Neural cell (in vitro differentiated cells): ENCODE data around the gene LDB3. TPM values are rescaled to one million over a fixed set of nuclear protein-coding genes. Genes with fewer than 3 reads are reported as not detected.

Experiments used
- H2AFZ ChIP-seq: fragments of 200-600, 300-800 bp; sonication (generic), shearing (Covaris generic); 2 replicates; pipeline ENCODE4 v1.6.0; 2014; ENCODE audit warnings: low read depth, mild to moderate bottlenecking, antibody characterized with exemption, low read length, moderate library complexity
- H3F3A ChIP-seq: fragments of 200-600 bp; shearing (Covaris generic); 2 replicates; pipeline ENCODE4 v1.6.1; 2016; ENCODE audit warnings: mild to moderate bottlenecking, moderate library complexity, mixed read lengths, antibody characterized with exemption, low read length; ENCODE audit not compliant: insufficient read depth, poor library complexity, severe bottlenecking
- H3K27ac ChIP-seq: fragments of 200-600, 300-800 bp; sonication (generic), shearing (Covaris generic); 2 replicates; pipeline ENCODE4 v1.5.1; 2014; ENCODE audit warnings: mild to moderate bottlenecking, low read length, moderate library complexity
- H3K27me3 ChIP-seq: fragments of 300-800, 200-600 bp; sonication (generic), shearing (Covaris generic); 2 replicates; pipeline ENCODE4 v1.6.0; 2014; ENCODE audit warnings: mild to moderate bottlenecking, low read depth, low read length, moderate library complexity; ENCODE audit not compliant: insufficient read depth
- H3K36me3 ChIP-seq: fragments of 300-800, 200-600 bp; sonication (generic), shearing (Covaris generic); 2 replicates; pipeline ENCODE4 v1.5.1; 2014; ENCODE audit warnings: mild to moderate bottlenecking, antibody characterized with exemption, low read length, moderate library complexity; ENCODE audit not compliant: insufficient read depth
- H3K4me2 ChIP-seq: fragments of 300-800, 200-600 bp; sonication (generic), shearing (Covaris generic); 2 replicates; pipeline ENCODE4 v1.6.0; 2014; ENCODE audit warnings: mild to moderate bottlenecking, low read length
- H3K4me3 ChIP-seq: fragments of 300-800, 200-600 bp; sonication (generic), shearing (Covaris generic); 2 replicates; pipeline ENCODE4 v1.5.1; 2014; ENCODE audit warnings: mild to moderate bottlenecking, low read length, moderate library complexity
- H3K79me2 ChIP-seq: fragments of 200-600 bp; shearing (Covaris generic); replicated peaks from 2 replicates; pipeline ENCODE4 v1.6.0; 2014; ENCODE audit warnings: mild to moderate bottlenecking, low read length, moderate library complexity; ENCODE audit not compliant: insufficient read depth
- H3K9ac ChIP-seq: fragments of 300-800, 200-600 bp; sonication (generic), shearing (Covaris generic); 2 replicates; pipeline ENCODE4 v1.6.1; 2016; ENCODE audit warnings: mild to moderate bottlenecking, low read length, mixed read lengths
- H3K9me2 ChIP-seq: fragments of 200-600 bp; shearing (Covaris generic); 2 replicates; pipeline ENCODE4 v1.6.1; 2016; ENCODE audit warnings: mild to moderate bottlenecking, low read length, mixed read lengths; ENCODE audit not compliant: insufficient read depth
- H3K9me3 ChIP-seq: fragments of 200-600, 300-800 bp; sonication (generic), shearing (Covaris generic); 2 replicates; pipeline ENCODE4 v1.6.1; 2016; ENCODE audit warnings: mild to moderate bottlenecking, mixed run types, low read length, moderate library complexity, mixed read lengths
- H4K20me1 ChIP-seq: fragments of 200-600 bp; shearing (Covaris generic); 2 replicates; pipeline ENCODE4 v1.6.1; 2016; ENCODE audit warnings: mild to moderate bottlenecking, mixed run types; ENCODE audit not compliant: insufficient read depth
- EP300 ChIP-seq: fragments of 450-650 bp; conservative IDR thresholded peaks from 2 replicates; pipeline ENCODE4 v1.6.1; 2014; ENCODE audit warnings: antibody characterized with exemption, mild to moderate bottlenecking, moderate library complexity; ENCODE audit not compliant: poor library complexity, severe bottlenecking
- EZH2 ChIP-seq: fragments of 200-600, 300-800 bp; shearing (Covaris generic), sonication (generic); IDR thresholded peaks from 2 replicates; pipeline ENCODE4 v1.6.1; 2014; ENCODE audit warnings: antibody characterized with exemption, low read length, borderline replicate concordance, mild to moderate bottlenecking; ENCODE audit not compliant: insufficient read depth, poor library complexity, severe bottlenecking
- MXI1 ChIP-seq: fragments of 450-650 bp; conservative IDR thresholded peaks from 2 replicates; pipeline ENCODE4 v1.6.1; 2014; ENCODE audit warnings: antibody characterized with exemption, mild to moderate bottlenecking; ENCODE audit not compliant: poor library complexity, severe bottlenecking
- POLR2AphosphoS5 ChIP-seq: IDR thresholded peaks from 2 replicates; pipeline ENCODE4 v1.6.1; 2012
- RAD21 ChIP-seq: fragments of 450-650 bp; conservative IDR thresholded peaks from 2 replicates; pipeline ENCODE4 v1.6.1; 2014; ENCODE audit warnings: antibody characterized with exemption, mild to moderate bottlenecking, moderate library complexity
- SMC3 ChIP-seq: fragments of 450-650 bp; conservative IDR thresholded peaks from 2 replicates; pipeline ENCODE4 v1.6.1; 2014; ENCODE audit warnings: antibody characterized with exemption, mild to moderate bottlenecking, moderate library complexity; ENCODE audit not compliant: poor library complexity
- TAF1 ChIP-seq: IDR thresholded peaks from 2 replicates; pipeline ENCODE4 v1.6.1; 2012; ENCODE audit warnings: low read depth
- polyA plus RNA-seq: library from polyadenylated mRNA; depleted of rRNA; stranded (reverse); fragments of >200 nt; gene quantifications from 2 replicates; pipeline ENCODE4 v1.2.3, GENCODE V29; 2014
- TF ChIP-seq, protein P1 (sequence below): fragments of 450-650 bp; IDR thresholded peaks from 2 replicates; pipeline ENCODE4 v1.5.1; 2014; ENCODE audit warnings: antibody characterized with exemption, mild to moderate bottlenecking, moderate library complexity; ENCODE audit not compliant: poor library complexity, severe bottlenecking
- TF ChIP-seq, protein P2 (sequence below): IDR thresholded peaks from 2 replicates; pipeline ENCODE4 v1.6.1; 2012; ENCODE audit warnings: borderline replicate concordance

LDB3 gene
- polyA plus RNA-seq, 1 donor from 2014 or later, result 0.12 TPM

DNA sequence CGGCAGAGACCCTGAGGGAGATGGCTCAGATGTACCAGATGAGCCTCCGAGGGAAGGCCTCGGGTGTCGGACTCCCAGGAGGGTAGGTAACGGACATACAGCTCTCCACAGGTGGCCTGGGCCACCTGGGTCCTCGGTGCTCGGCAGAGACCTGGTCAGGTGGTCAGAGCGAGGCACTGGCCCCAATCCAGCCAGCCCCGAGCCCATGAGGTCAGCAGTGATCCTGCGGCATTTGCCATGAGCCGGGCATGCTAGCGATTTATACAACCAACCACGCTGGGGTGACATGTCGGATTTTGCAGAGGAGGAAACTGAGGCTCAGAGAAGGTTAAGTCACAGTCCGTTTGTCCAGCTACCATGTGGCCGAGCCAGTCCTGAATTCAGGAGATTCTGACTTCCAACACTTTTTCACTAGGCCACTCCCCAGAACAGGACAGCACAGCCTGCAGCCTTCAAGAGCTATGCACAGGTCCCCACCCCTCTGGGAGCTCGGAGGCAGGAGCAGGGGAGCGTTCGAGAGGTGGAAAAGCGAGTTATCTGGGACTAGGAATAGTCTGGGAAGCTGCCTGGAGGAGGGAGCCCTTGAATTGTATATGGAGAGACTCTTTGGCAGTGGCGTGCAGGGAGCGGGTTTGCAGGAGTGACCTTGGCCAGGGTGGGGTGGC lies 13.5 kb downstream of the LDB3 start:
- no peak overlapping the region for H3K4me2 ChIP-seq

DNA sequence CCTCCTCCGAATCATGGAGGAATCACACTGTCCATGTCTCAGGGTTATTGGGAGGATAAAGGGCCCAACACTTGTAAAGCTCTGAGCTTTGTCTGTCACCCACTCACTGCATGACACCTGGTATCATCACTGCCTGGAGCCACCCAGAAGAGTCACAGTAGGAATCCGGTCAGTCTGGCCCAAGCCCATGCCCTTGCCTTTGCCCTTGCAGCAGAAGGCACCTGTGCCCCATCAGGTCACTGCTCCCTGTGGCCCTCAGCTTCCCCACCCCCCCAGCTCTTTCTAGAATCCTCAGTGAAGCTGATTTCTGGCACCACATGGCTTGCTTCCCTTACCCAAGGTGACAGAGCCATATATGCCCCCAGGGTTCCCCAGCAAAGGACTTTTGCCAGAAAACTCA lies 14.4 kb downstream of the LDB3 start:
- Histone ChIP-seq H3K36me3 (no peaks in the 10 kb centered on the region), H3K9me3 (no peaks in the 10 kb centered on the region), H3K4me3 (no peak overlapping the region), H3K4me2 (no peak overlapping the region), H3F3A (no peaks in the 10 kb centered on the region), H4K20me1 (no peaks in the 10 kb centered on the region), H3K27me3 (no peaks in the 10 kb centered on the region), H3K9me2 (no peaks in the 10 kb centered on the region), H3K9ac (no peak overlapping the region), H2AFZ (no peak overlapping the region), H3K27ac (no peak overlapping the region), H3K79me2 (no peaks in the 10 kb centered on the region)
- no peak for TF ChIP-seq EP300
- TF ChIP-seq, protein P1, sequence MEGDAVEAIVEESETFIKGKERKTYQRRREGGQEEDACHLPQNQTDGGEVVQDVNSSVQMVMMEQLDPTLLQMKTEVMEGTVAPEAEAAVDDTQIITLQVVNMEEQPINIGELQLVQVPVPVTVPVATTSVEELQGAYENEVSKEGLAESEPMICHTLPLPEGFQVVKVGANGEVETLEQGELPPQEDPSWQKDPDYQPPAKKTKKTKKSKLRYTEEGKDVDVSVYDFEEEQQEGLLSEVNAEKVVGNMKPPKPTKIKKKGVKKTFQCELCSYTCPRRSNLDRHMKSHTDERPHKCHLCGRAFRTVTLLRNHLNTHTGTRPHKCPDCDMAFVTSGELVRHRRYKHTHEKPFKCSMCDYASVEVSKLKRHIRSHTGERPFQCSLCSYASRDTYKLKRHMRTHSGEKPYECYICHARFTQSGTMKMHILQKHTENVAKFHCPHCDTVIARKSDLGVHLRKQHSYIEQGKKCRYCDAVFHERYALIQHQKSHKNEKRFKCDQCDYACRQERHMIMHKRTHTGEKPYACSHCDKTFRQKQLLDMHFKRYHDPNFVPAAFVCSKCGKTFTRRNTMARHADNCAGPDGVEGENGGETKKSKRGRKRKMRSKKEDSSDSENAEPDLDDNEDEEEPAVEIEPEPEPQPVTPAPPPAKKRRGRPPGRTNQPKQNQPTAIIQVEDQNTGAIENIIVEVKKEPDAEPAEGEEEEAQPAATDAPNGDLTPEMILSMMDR, result no peak
- no peak for TF ChIP-seq MXI1
- TF ChIP-seq, protein P2, sequence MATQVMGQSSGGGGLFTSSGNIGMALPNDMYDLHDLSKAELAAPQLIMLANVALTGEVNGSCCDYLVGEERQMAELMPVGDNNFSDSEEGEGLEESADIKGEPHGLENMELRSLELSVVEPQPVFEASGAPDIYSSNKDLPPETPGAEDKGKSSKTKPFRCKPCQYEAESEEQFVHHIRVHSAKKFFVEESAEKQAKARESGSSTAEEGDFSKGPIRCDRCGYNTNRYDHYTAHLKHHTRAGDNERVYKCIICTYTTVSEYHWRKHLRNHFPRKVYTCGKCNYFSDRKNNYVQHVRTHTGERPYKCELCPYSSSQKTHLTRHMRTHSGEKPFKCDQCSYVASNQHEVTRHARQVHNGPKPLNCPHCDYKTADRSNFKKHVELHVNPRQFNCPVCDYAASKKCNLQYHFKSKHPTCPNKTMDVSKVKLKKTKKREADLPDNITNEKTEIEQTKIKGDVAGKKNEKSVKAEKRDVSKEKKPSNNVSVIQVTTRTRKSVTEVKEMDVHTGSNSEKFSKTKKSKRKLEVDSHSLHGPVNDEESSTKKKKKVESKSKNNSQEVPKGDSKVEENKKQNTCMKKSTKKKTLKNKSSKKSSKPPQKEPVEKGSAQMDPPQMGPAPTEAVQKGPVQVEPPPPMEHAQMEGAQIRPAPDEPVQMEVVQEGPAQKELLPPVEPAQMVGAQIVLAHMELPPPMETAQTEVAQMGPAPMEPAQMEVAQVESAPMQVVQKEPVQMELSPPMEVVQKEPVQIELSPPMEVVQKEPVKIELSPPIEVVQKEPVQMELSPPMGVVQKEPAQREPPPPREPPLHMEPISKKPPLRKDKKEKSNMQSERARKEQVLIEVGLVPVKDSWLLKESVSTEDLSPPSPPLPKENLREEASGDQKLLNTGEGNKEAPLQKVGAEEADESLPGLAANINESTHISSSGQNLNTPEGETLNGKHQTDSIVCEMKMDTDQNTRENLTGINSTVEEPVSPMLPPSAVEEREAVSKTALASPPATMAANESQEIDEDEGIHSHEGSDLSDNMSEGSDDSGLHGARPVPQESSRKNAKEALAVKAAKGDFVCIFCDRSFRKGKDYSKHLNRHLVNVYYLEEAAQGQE, result no peak
- no peak for TF ChIP-seq SMC3
- TF ChIP-seq EZH2, result no peak
- TF ChIP-seq TAF1, result no peak
- no peak for TF ChIP-seq RAD21
- no peak for TF ChIP-seq POLR2AphosphoS5

More for the DNA sequence above, 13.5 kb downstream of the LDB3 start:
- H3K9me3 ChIP-seq, result no peaks in the 10 kb centered on the region
- H4K20me1 ChIP-seq, result no peaks in the 10 kb centered on the region
- no peaks in the 10 kb centered on the region for H3K36me3 ChIP-seq
- H3K27me3 ChIP-seq, result no peaks in the 10 kb centered on the region
- H3K9me2 ChIP-seq, result no peaks in the 10 kb centered on the region
- no peak overlapping the region for H2AFZ ChIP-seq
- H3K79me2 ChIP-seq, result no peaks in the 10 kb centered on the region
- H3K4me3 ChIP-seq, result no peak overlapping the region
- H3K9ac ChIP-seq, result no peak overlapping the region
- TF ChIP-seq, protein P1, result no peak
- TF ChIP-seq EP300 (no peak), EZH2 (no peak), SMC3 (no peak), TAF1 (no peak), RAD21 (no peak), MXI1 (no peak), POLR2AphosphoS5 (no peak)
- TF ChIP-seq, protein P2, result no peak
- H3F3A ChIP-seq, result no peaks in the 10 kb centered on the region
- H3K27ac ChIP-seq, result no peak overlapping the region
